GM21717 (cell line): ENCODE measurements around the gene CLCN7.

Experiments used
- ATAC-seq: cut with Tn5 transposase; IDR thresholded peaks from one replicate; pipeline ENCODE4 v1.9.1; 2021; ENCODE audit warnings: mild to moderate bottlenecking, moderate library complexity; ENCODE audit not compliant: unreplicated experiment

The CLCN7 gene

GRCh38 chr16:1412847-1413246, 62.0 kb downstream of the CLCN7 start:
- ATAC-seq: no peak

- ATAC-seq: no peak
Observed at GRCh38 chr16:1408171-1408837, 66.5 kb downstream of the CLCN7 start.

- no peak for ATAC-seq
Observed at GRCh38 chr16:1407753-1408152, 67.1 kb downstream of the CLCN7 start.

- ATAC-seq: no peak
Observed at GRCh38 chr16:1403733-1404132, 71.1 kb downstream of the CLCN7 start.

- ATAC-seq: no peak
Observed at GRCh38 chr16:1403036-1403435, 71.8 kb downstream of the CLCN7 start.

GRCh38 chr16:1401758-1402154, 73.1 kb downstream of the CLCN7 start:
- no peak for ATAC-seq

- no peak for ATAC-seq
Observed at GRCh38 chr16:1401061-1401757, 73.6 kb downstream of the CLCN7 start.

- ATAC-seq: no peak
Observed at GRCh38 chr16:1398826-1399581, 75.8 kb downstream of the CLCN7 start.

GRCh38 chr16:1398351-1398750, 76.5 kb downstream of the CLCN7 start:
- no peak for ATAC-seq

- no peak for ATAC-seq
Observed at GRCh38 chr16:1397779-1398178, 77.0 kb downstream of the CLCN7 start.

GRCh38 chr16:1395444-1396031, 79.3 kb downstream of the CLCN7 start:
- ATAC-seq: no peak
